HepG2 (cell line): ENCODE measurements around the gene MSRB3. TPM values are rescaled to one million over a fixed set of nuclear protein-coding genes. Genes with fewer than 3 reads are reported as not detected.

Experiments
- ATAC-seq: fragments of 200-7000 bp; cut with Tn5 transposase; 3 replicates; pipeline ENCODE4 v1.9.1; 2020; ENCODE audit warnings: mild to moderate bottlenecking, moderate library complexity
- BruUV-seq: library from RNA; stranded (reverse); fragments of 400-500 nt; replicated peaks from 2 replicates; lab custom pipeline; 2021; lab: Mats Ljungman, UMichigan
- CTCF ChIA-PET: fragments of 300-600 bp; formaldehyde crosslinking; extraction: SDS; loops from one replicate; lab custom pipeline; 2021; ENCODE audit warnings: low total read pairs, inconsistent platforms, low intra/inter-chr PET ratio; lab: Yijun Ruan, JAX
- POLR2A ChIA-PET: fragments of 350-600 bp; sonication (Branson Sonifier 250); formaldehyde crosslinking; loops from one replicate; lab custom pipeline; 2020; ENCODE audit warnings: antibody characterized with exemption, inconsistent platforms; lab: Yijun Ruan, JAX
- DNase-seq: peaks from one replicate; pipeline ENCODE4 v3.0.0-alpha.2; 2015; ENCODE audit warnings: low spot score
- FAIRE-seq: peaks from 3 replicates; lab custom pipeline; 2011; peaks lifted over from hg19 to GRCh38; lab: Jason Lieb, UNC
- H2AFZ ChIP-seq: one replicate; pipeline ENCODE4 v1.6.1; 2011; ENCODE audit warnings: low read length, inconsistent platforms
- H3K27ac ChIP-seq: fragments of 300-600 bp; 3 replicates; pipeline ENCODE4 v1.8.0; 2011; ENCODE audit warnings: mixed run types, mild to moderate bottlenecking, mixed read lengths, low read length, inconsistent platforms; ENCODE audit not compliant: insufficient read depth; ENCODE audit errors: extremely low read length
- H3K27me3 ChIP-seq, 2 experiments: fragments of 200-600 bp in 1 of 2; 2 replicates in 1 of 2; 3 replicates in 1 of 2; pipeline versions ENCODE4 v1.6.0 to v1.8.0; 2011; ENCODE audit warnings: low read length in 2 of 2, mild to moderate bottlenecking in 2 of 2, moderate library complexity in 2 of 2, inconsistent platforms in 1 of 2; ENCODE audit not compliant: insufficient read depth in 2 of 2, control insufficient read depth in 1 of 2
- H3K36me3 ChIP-seq, 2 experiments: fragments of 200-600 bp in 1 of 2; replicated peaks in 1 of 2; 2 replicates in 1 of 2; 3 replicates in 1 of 2; pipeline versions ENCODE4 v1.5.1 to v1.8.0; 2011; ENCODE audit warnings: low read length in 2 of 2, inconsistent platforms in 1 of 2; ENCODE audit not compliant: insufficient read depth in 2 of 2, control insufficient read depth in 1 of 2
- H3K4me1 ChIP-seq: 2 replicates; pipeline ENCODE4 v1.5.1; 2012; ENCODE audit warnings: low read length, inconsistent platforms; ENCODE audit not compliant: insufficient read depth
- H3K4me2 ChIP-seq: 2 replicates; pipeline ENCODE4 v1.6.0; 2011; ENCODE audit warnings: low read depth, low read length, inconsistent platforms
- H3K4me3 ChIP-seq, 3 experiments: fragments of 200-600 bp in 1 of 3; sonication (generic), shearing (Covaris generic) in 1 of 3; replicated peaks in 1 of 3; 2 replicates each; pipeline ENCODE4 v1.5.1; 2011 to 2016; ENCODE audit warnings: low read length in 3 of 3, inconsistent platforms in 2 of 3, low read depth in 2 of 3, mild to moderate bottlenecking in 2 of 3, control low read depth in 1 of 3, mixed read lengths in 1 of 3; ENCODE audit not compliant: insufficient read depth in 1 of 3
- H3K79me2 ChIP-seq: one replicate; pipeline ENCODE4 v1.6.1; 2011; ENCODE audit warnings: low read length, inconsistent platforms; ENCODE audit not compliant: insufficient read depth
- H3K9ac ChIP-seq: 2 replicates; pipeline ENCODE4 v1.6.0; 2011; ENCODE audit warnings: mild to moderate bottlenecking, low read depth, low read length, inconsistent platforms; ENCODE audit not compliant: insufficient read depth
- H3K9me3 ChIP-seq: 2 replicates; pipeline ENCODE4 v1.5.1; 2012; ENCODE audit warnings: mild to moderate bottlenecking, low read length
- H4K20me1 ChIP-seq: 2 replicates; pipeline ENCODE4 v1.6.0; 2011; ENCODE audit warnings: inconsistent platforms, mild to moderate bottlenecking, low read length, moderate library complexity; ENCODE audit not compliant: insufficient read depth
- BRCA1 ChIP-seq: sonication (generic); formaldehyde crosslinking; IDR thresholded peaks from 2 replicates; pipeline ENCODE4 v1.4.0; 2020; ENCODE audit warnings: missing genetic modification reagents
- THAP7 ChIP-seq: sonication (generic); formaldehyde crosslinking; IDR thresholded peaks from 2 replicates; pipeline ENCODE4 v1.8.1; 2023; ENCODE audit warnings: mild to moderate bottlenecking, missing genetic modification reagents
- THAP8 ChIP-seq: sonication (generic); formaldehyde crosslinking; IDR thresholded peaks from 2 replicates; pipeline ENCODE4 v1.5.1; 2020; ENCODE audit warnings: missing genetic modification reagents, mild to moderate bottlenecking, borderline replicate concordance
- ZBTB39 ChIP-seq: sonication (generic); formaldehyde crosslinking; IDR thresholded peaks from 2 replicates; pipeline ENCODE4 v1.5.0; 2020; ENCODE audit warnings: missing genetic modification reagents
- ZNF329 ChIP-seq: sonication (generic); formaldehyde crosslinking; IDR thresholded peaks from 2 replicates; pipeline ENCODE4 v1.9.0; 2021; ENCODE audit warnings: low read depth, mild to moderate bottlenecking, missing genetic modification reagents
- ZNF589 ChIP-seq: sonication (generic); formaldehyde crosslinking; conservative IDR thresholded peaks from 2 replicates; pipeline ENCODE4 v1.8.0; 2022; ENCODE audit warnings: mild to moderate bottlenecking, moderate library complexity, missing genetic modification reagents
- ZNF7 ChIP-seq: IDR thresholded peaks from 2 replicates; pipeline ENCODE4 v1.6.1; 2016; ENCODE audit warnings: missing biosample characterization, missing genetic modification reagents
- WGBS: methylation state at CpG from one replicate; pipeline ENCODE4 v1.1.6; 2017; ENCODE audit warnings: low lambda C conversion rate; 5-methylcytosine and 5-hydroxymethylcytosine counted together
- in situ Hi-C: cut with HindIII; loops from 2 replicates; pipeline ENCODE4 v1.10.0; 2017; ENCODE audit warnings: low pct_unique_long_range_greater_than_20kb; ENCODE audit not compliant: extremely low pct_ligation_motif_present
- intact Hi-C: fragments of 100-400 bp; cut with micrococcal nuclease; formaldehyde crosslinking; loops from one replicate; pipeline ENCODE4 v1.10.0; 2022; ENCODE audit not compliant: unreplicated experiment
- polyA plus RNA-seq, 8 experiments: library from polyadenylated mRNA; depleted of rRNA in 3 of 8; stranded (reverse) in 7 of 8; unstranded in 1 of 8; fragments of >200 nt; fragmentation: Illumina TruSeq in 4 of 8; extraction: Trizol in 4 of 8; gene quantifications; 2 replicates each; pipeline versions ENCODE4 v1.2.1 to v1.2.3, GENCODE V29; 2011 to 2016; ENCODE audit warnings: low read depth in 4 of 8, missing spikeins in 1 of 8, mixed read lengths in 1 of 8; ENCODE audit not compliant: insufficient read depth in 1 of 8
- total RNA-seq, 5 experiments: library from RNA; depleted of rRNA; stranded (reverse); fragments of >200 nt; fragmentation: Illumina TruSeq; extraction: Trizol; gene quantifications; 2 replicates each; pipeline ENCODE4 v1.2.3, GENCODE V29; 2016; ENCODE audit warnings: low read depth in 1 of 5
- TF ChIP-seq, protein P1 (sequence below): IDR thresholded peaks from 2 replicates; pipeline ENCODE4 v1.6.1; 2016; ENCODE audit warnings: control low read depth

Gene MSRB3
- total and polyA plus RNA-seq, 2 of the 13 experiments (the other 11 are each of a cell fraction or from before 2014, with no cell fraction given), result 1.5 to 1.9 TPM

DNA sequence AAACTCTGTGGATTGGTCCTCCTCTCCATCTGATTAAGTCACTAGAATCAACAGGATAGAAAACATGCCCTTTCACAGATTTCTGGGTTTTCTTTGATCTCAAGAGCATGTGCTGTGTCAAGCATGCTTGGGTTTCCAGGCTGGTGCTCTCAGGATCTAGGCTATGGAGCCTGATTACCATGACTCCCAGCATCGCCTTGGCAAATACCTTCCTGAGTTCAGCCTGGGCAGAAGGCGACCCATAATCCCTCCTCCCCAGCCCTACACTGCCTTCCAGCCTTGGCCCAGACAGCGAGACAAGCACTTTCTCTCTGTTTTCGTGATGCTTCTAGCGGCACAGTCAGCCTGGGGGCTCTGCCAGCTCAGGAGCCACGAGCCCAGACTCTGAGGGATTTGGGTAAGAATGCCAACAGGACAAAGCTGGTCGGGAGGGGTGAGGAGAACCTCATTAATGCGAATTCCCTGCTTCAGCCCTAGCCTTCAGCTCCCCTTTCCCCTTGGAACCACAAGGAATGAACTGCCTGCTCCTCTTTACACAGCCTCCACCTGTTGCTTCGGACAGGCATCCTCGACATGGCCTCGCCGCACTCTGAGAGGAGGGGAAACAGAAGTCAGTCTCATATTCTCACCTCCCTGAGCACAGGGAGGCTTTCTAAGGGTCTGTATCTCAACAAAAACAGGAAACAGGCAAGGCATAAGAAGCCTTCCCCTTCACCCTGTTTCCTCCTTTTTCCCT, 227.1 kb downstream of the MSRB3 start:
- H3K36me3 ChIP-seq, result no peaks in the 10 kb centered on the region
- 46% methylated on average over 9 of the region's 12 CpGs for WGBS
- H3K9ac ChIP-seq, result no peak overlapping the region
- in situ Hi-C loops, result no loop called here
- no peak overlapping the region for H3K27ac ChIP-seq
- DNase-seq (no peak), ATAC-seq (no peak), FAIRE-seq (no peak)
- H3K4me2 ChIP-seq, result no peak overlapping the region
- CTCF ChIA-PET, result no interaction called here
- intact Hi-C loops, result no loop called here
- TF ChIP-seq ZNF7 (CRISPR knock-in tag), result no peak
- no peak for TF ChIP-seq BRCA1 (CRISPR knock-in tag)
- TF ChIP-seq ZBTB39 (CRISPR knock-in tag), result no peak
- TF ChIP-seq THAP7 (CRISPR knock-in tag), result no peak
- TF ChIP-seq THAP8, result no peak
- TF ChIP-seq ZNF589 (CRISPR knock-in tag), result no peak
- no peak for TF ChIP-seq ZNF329 (CRISPR knock-in tag)
- TF ChIP-seq, protein P1, sequence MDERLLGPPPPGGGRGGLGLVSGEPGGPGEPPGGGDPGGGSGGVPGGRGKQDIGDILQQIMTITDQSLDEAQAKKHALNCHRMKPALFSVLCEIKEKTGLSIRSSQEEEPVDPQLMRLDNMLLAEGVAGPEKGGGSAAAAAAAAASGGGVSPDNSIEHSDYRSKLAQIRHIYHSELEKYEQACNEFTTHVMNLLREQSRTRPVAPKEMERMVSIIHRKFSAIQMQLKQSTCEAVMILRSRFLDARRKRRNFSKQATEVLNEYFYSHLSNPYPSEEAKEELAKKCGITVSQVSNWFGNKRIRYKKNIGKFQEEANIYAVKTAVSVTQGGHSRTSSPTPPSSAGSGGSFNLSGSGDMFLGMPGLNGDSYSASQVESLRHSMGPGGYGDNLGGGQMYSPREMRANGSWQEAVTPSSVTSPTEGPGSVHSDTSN, result no peak
- POLR2A ChIA-PET, result no interaction called here
- no peaks in the 10 kb centered on the region for H3K9me3 ChIP-seq
- H3K79me2 ChIP-seq, result no peaks in the 10 kb centered on the region
- no TSS peak for BruUV-seq
- H3K4me1 ChIP-seq, result peaks cover 7% of the 10 kb centered on the region
- H4K20me1 ChIP-seq, result no peaks in the 10 kb centered on the region
- no peak overlapping the region for H2AFZ ChIP-seq
- H3K27me3 ChIP-seq, result peaks cover 2 to 10% of the 10 kb centered on the region in 2 experiments; a peak in 1 of 5 replicates
- no peak overlapping the region for H3K4me3 ChIP-seq
